T47D (cell line): Measurements from ENCODE around the gene INPP5D.

Experiments used
- DNase-seq, 2 experiments: peaks; one replicate each; pipeline versions ENCODE4 v3.0.0 to v3.0.0-alpha.2; 2011 to 2012; ENCODE audit warnings: low read depth in 1 of 2, low spot score in 1 of 2
- JUND ChIP-seq: IDR thresholded peaks from 2 replicates; pipeline ENCODE4 v1.6.1; 2012; ENCODE audit warnings: low read depth
- in situ Hi-C: cut with HindIII; loops from 2 replicates; pipeline ENCODE4 v1.10.0; 2016; ENCODE audit warnings: low sequenced_read_pairs, low pct_unique_long_range_greater_than_20kb

INPP5D gene

GRCh38 chr2:233131936-233132720 is 72.0 kb downstream of the INPP5D start:
- no peak for DNase-seq
- in situ Hi-C loops = no loop called here

GRCh38 chr2:233133239-233133638 is 73.1 kb downstream of the INPP5D start:
- in situ Hi-C loops = no loop called here

More at GRCh38 chr2:233131936-233132720, 72.0 kb downstream of the INPP5D start:
- no peak for TF ChIP-seq JUND

GRCh38 chr2:233135421-233135820 is 75.3 kb downstream of the INPP5D start:
- TF ChIP-seq JUND = no peak
- DNase-seq = no peak
- in situ Hi-C loops = no loop called here

More at GRCh38 chr2:233133239-233133638, 73.1 kb downstream of the INPP5D start:
- DNase-seq = no peak
- TF ChIP-seq JUND = no peak

- no peak for TF ChIP-seq JUND
- no peak for DNase-seq
- in situ Hi-C loops = no loop called here
These were observed 76.9 kb downstream of the INPP5D start for GRCh38 chr2:233137040-233137439.

GRCh38 chr2:233140077-233140585 is 80.0 kb downstream of the INPP5D start:
- no peak for TF ChIP-seq JUND
- DNase-seq = no peak
- in situ Hi-C loops = no loop called here

GRCh38 chr2:233140978-233141377 is 80.8 kb downstream of the INPP5D start:
- in situ Hi-C loops = no loop called here
- TF ChIP-seq JUND = no peak
- no peak for DNase-seq

- no peak for TF ChIP-seq JUND
- DNase-seq = no peak
- in situ Hi-C loops = no loop called here
These were observed 81.8 kb downstream of the INPP5D start for GRCh38 chr2:233141901-233142300.

- in situ Hi-C loops = no loop called here
- TF ChIP-seq JUND = no peak
- DNase-seq = no peak
These were observed 82.3 kb downstream of the INPP5D start for GRCh38 chr2:233142355-233142897.

- in situ Hi-C loops = no loop called here
- TF ChIP-seq JUND = no peak
- DNase-seq = no peak
These were observed 83.7 kb downstream of the INPP5D start for GRCh38 chr2:233143700-233144331.

GRCh38 chr2:233145726-233146125 is 85.6 kb downstream of the INPP5D start:
- in situ Hi-C loops = no loop called here
- TF ChIP-seq JUND = no peak
- DNase-seq = no peak

- DNase-seq = no peak
- no peak for TF ChIP-seq JUND
These were observed 86.1 kb downstream of the INPP5D start for GRCh38 chr2:233146194-233146593.

GRCh38 chr2:233147136-233147828 is 87.1 kb downstream of the INPP5D start:
- no peak for TF ChIP-seq JUND
- in situ Hi-C loops = no loop called here
- no peak for DNase-seq

More at GRCh38 chr2:233146194-233146593, 86.1 kb downstream of the INPP5D start:
- in situ Hi-C loops = no loop called here
